Measurements from ENCODE around the gene DTX4.

GRCh38 chr11:59175091-59175501, 3.2 kb downstream of the DTX4 start:
- TF ChIP-seq CTCF (IDR thresholded peaks at IDR 0.05; ENCODE audit: poor library complexity) (no peak), EZH2phosphoT487 (IDR thresholded peaks at IDR 0.05; ENCODE audit: low read depth, severe bottlenecking, unreplicated experiment) (no peak)
